ENCODE measurements around the gene AQP3. TPM values are rescaled to one million over a fixed set of nuclear protein-coding genes. Genes with fewer than 3 reads are reported as not detected.

Gene AQP3
- total RNA-seq, 1 experiment from 2014 or later: 5.5 TPM

DNA sequence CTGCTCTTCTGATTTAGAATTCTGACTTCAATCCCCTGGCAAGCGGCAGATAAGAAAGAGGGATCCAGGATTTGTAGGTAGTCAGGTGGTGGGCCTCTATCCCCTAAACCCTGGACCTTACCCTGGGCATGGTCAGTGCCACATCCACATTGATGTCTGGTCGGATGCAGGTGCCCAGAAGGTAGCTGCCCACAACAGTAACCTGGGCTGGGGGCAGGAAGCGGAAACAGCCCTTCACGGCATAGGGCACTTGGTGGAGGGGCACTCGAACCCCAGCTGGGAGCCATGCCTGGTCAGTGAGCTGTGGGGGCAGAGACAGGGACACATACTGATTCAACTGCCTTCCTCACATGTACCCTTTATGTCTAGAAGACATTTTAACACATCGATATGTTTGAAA, 22.5 kb upstream of the AQP3 start (continued):
- TF ChIP-seq, protein P1, sequence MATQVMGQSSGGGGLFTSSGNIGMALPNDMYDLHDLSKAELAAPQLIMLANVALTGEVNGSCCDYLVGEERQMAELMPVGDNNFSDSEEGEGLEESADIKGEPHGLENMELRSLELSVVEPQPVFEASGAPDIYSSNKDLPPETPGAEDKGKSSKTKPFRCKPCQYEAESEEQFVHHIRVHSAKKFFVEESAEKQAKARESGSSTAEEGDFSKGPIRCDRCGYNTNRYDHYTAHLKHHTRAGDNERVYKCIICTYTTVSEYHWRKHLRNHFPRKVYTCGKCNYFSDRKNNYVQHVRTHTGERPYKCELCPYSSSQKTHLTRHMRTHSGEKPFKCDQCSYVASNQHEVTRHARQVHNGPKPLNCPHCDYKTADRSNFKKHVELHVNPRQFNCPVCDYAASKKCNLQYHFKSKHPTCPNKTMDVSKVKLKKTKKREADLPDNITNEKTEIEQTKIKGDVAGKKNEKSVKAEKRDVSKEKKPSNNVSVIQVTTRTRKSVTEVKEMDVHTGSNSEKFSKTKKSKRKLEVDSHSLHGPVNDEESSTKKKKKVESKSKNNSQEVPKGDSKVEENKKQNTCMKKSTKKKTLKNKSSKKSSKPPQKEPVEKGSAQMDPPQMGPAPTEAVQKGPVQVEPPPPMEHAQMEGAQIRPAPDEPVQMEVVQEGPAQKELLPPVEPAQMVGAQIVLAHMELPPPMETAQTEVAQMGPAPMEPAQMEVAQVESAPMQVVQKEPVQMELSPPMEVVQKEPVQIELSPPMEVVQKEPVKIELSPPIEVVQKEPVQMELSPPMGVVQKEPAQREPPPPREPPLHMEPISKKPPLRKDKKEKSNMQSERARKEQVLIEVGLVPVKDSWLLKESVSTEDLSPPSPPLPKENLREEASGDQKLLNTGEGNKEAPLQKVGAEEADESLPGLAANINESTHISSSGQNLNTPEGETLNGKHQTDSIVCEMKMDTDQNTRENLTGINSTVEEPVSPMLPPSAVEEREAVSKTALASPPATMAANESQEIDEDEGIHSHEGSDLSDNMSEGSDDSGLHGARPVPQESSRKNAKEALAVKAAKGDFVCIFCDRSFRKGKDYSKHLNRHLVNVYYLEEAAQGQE (IDR thresholded peaks at IDR 0.05; ENCODE audit: low read depth): no peak
- no peak for TF ChIP-seq POLR2AphosphoS5 (IDR thresholded peaks at IDR 0.05; ENCODE audit: low read depth, low read length)
- TF ChIP-seq, protein P2, sequence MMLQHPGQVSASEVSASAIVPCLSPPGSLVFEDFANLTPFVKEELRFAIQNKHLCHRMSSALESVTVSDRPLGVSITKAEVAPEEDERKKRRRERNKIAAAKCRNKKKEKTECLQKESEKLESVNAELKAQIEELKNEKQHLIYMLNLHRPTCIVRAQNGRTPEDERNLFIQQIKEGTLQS (IDR thresholded peaks at IDR 0.05): no peak
- TF ChIP-seq JUND (IDR thresholded peaks at IDR 0.05): no peak
- TF ChIP-seq EZH2phosphoT487 (IDR thresholded peaks at IDR 0.05; ENCODE audit: borderline replicate concordance): no peak
- no peak for TF ChIP-seq CEBPB (IDR thresholded peaks at IDR 0.05; ENCODE audit: low read depth)
- TF ChIP-seq TCF7L2 (IDR thresholded peaks at IDR 0.05; ENCODE audit: borderline replicate concordance, extremely low read depth, insufficient read depth, insufficient read length): no peak
- TF ChIP-seq, protein P3, sequence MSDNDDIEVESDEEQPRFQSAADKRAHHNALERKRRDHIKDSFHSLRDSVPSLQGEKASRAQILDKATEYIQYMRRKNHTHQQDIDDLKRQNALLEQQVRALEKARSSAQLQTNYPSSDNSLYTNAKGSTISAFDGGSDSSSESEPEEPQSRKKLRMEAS (IDR thresholded peaks at IDR 0.05): no peak
- TF ChIP-seq FOSL1 (IDR thresholded peaks at IDR 0.05; ENCODE audit: low read depth): no peak

DNA sequence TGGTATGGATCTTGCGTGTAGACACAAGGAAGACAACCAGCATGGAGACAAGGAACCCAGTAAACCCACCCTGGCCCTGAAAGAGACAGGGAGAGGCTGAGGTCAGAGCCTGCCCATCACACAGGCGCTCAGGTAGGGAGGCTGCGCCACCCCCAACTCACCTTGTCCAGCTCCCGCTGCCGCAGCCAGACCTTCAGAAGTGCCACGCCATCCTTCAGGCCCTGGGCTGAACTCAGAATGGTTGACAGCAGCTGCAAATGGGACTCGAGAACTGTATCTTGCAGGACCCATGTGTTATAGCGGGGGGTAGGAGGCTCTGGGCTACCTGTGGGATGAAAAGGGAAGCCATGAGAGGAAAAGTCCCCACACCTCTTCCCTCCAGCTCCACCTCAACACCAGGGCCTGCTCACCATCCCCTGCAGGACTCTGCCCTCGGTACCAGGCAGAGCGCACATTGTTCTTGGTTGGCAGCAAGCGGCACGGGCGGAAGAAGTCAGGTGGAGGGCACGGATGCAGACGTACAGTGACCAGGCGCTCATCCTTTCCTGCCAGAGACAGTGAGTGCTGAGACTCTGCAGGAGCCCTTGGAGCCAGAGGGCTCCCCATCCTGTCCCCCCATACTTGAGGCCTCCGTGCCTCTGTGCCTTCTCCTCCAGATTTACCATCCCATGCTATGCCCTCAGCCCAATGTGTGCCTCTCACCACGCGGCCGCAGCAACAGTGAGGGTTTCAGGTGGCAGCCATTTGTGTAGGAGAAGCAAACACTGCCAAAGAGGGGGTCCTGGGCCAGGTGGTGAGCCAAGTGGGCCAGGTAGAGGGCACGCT, 21.6 kb upstream of the AQP3 start:
- no peak for ATAC-seq
- no peak for DNase-seq (ENCODE audit: low read depth, low spot score)
- Histone ChIP-seq H3K9me3 (ENCODE audit: control insufficient read depth in 1 of 2, insufficient read depth in 1 of 2, low read depth in 1 of 2, low read length in 2 of 2) (no peaks in the 10 kb centered on the region), H3K9ac (ENCODE audit: low read length) (no peak overlapping the region), H2AFZ (ENCODE audit: low read depth, low read length, poor library complexity, severe bottlenecking) (no peak overlapping the region), H3K36me3 (ENCODE audit: control insufficient read depth in 1 of 2, insufficient read depth in 2 of 2, low read length in 2 of 2) (peaks cover 40 to 71% of the 10 kb centered on the region in 2 experiments), H4K20me1 (ENCODE audit: insufficient read depth) (no peaks in the 10 kb centered on the region), H3K79me2 (ENCODE audit: insufficient read depth, low read length) (peaks cover 39% of the 10 kb centered on the region), H3K27ac (ENCODE audit: low read depth, low read length) (no peak overlapping the region), H3K4me2 (ENCODE audit: low read length) (no peak overlapping the region), H3K4me1 (ENCODE audit: control insufficient read depth in 1 of 2, insufficient read depth in 2 of 2, low read length in 2 of 2) (peaks cover 8 to 11% of the 10 kb centered on the region in 2 experiments; a peak in 3 of 4 replicates), H3K4me3 (replicated peaks in 1 of 2; ENCODE audit: low read depth in 1 of 2, low read length in 2 of 2) (no peak overlapping the region), H3K27me3 (ENCODE audit: insufficient read depth, low read length) (no peaks in the 10 kb centered on the region), H3K9me2 (ENCODE audit: insufficient read depth) (no peaks in the 10 kb centered on the region)
- intact Hi-C loops (cut with micrococcal nuclease): no loop called here
- TF ChIP-seq, protein P3 (IDR thresholded peaks at IDR 0.05): no peak
- TF ChIP-seq, protein P4, sequence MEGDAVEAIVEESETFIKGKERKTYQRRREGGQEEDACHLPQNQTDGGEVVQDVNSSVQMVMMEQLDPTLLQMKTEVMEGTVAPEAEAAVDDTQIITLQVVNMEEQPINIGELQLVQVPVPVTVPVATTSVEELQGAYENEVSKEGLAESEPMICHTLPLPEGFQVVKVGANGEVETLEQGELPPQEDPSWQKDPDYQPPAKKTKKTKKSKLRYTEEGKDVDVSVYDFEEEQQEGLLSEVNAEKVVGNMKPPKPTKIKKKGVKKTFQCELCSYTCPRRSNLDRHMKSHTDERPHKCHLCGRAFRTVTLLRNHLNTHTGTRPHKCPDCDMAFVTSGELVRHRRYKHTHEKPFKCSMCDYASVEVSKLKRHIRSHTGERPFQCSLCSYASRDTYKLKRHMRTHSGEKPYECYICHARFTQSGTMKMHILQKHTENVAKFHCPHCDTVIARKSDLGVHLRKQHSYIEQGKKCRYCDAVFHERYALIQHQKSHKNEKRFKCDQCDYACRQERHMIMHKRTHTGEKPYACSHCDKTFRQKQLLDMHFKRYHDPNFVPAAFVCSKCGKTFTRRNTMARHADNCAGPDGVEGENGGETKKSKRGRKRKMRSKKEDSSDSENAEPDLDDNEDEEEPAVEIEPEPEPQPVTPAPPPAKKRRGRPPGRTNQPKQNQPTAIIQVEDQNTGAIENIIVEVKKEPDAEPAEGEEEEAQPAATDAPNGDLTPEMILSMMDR (IDR thresholded peaks at IDR 0.05 in 2 of 3, conservative IDR thresholded peaks at IDR 0.05 in 1 of 3; ENCODE audit: borderline replicate concordance in 1 of 3, insufficient read depth in 1 of 3, low read depth in 2 of 3, low read length in 2 of 3): no peak
- CTCF ChIA-PET: no interaction called here
- no TSS peak for BruUV-seq (replicated peaks)
- RAD21 ChIA-PET (ENCODE audit: low non-redundant PET in 1 of 2, low total read pairs in 2 of 2, uncharacterized antibody in 2 of 2, unreplicated experiment in 2 of 2): no interaction called here
- POLR2A ChIA-PET: no interaction called here
